Body of pancreas (tissue), 4 donors: ENCODE measurements around the gene CEP85L.

Source experiments
- CTCF ChIP-seq, 7 experiments: fragments of 450-650 bp in 4 of 7; fragments of 200-600 bp in 3 of 7; sonication (generic) in 3 of 7; IDR thresholded peaks; one replicate each; pipeline ENCODE4 v1.5.1; 2016 to 2019; ENCODE audit warnings: antibody characterized with exemption in 7 of 7
- POLR2A ChIP-seq, 3 donors: fragments of 450-650 bp; IDR thresholded peaks; one replicate each; pipeline ENCODE4 v1.6.1; 2016; ENCODE audit warnings: antibody characterized with exemption in 3 of 3, mild to moderate bottlenecking in 2 of 3

- no peak for TF ChIP-seq CTCF (IDR thresholded peaks at IDR 0.05)
- TF ChIP-seq POLR2A (IDR thresholded peaks at IDR 0.05) = no peak
Observed at GRCh38 chr6:118548613-118549012, 102.8 kb downstream of the CEP85L start.
